GM12801 (cell line): ENCODE results near the gene CLMN.

Source experiments
- CTCF ChIP-seq: IDR thresholded peaks from one replicate; pipeline ENCODE4 v1.5.1; 2011; ENCODE audit warnings: control low read depth; ENCODE audit not compliant: insufficient read length; ENCODE audit errors: extremely low read depth

CLMN gene

GRCh38 chr14:95334044-95334443 lies 14.3 kb upstream of the CLMN start:
- TF ChIP-seq CTCF, result no peak

GRCh38 chr14:95332641-95333040 lies 12.9 kb upstream of the CLMN start:
- TF ChIP-seq CTCF, result no peak

GRCh38 chr14:95331708-95332408 lies 12.2 kb upstream of the CLMN start:
- TF ChIP-seq CTCF, result no peak

- TF ChIP-seq CTCF, result no peak
These were observed 11.1 kb upstream of the CLMN start for GRCh38 chr14:95330591-95331370.

- no peak for TF ChIP-seq CTCF
These were observed 10.2 kb upstream of the CLMN start for GRCh38 chr14:95329941-95330340.

- TF ChIP-seq CTCF, result no peak
These were observed 9.2 kb upstream of the CLMN start for GRCh38 chr14:95328729-95329503.
